ENCODE results near the gene SMYD3. TPM values are rescaled to one million over a fixed set of nuclear protein-coding genes. Genes with fewer than 3 reads are reported as not detected.
A peak's percentile ranks its signal among the peaks of the same experiment; 100 is the strongest.

SMYD3 gene
- total RNA-seq, 1 donor from 2014 or later: 31.9 TPM

DNA sequence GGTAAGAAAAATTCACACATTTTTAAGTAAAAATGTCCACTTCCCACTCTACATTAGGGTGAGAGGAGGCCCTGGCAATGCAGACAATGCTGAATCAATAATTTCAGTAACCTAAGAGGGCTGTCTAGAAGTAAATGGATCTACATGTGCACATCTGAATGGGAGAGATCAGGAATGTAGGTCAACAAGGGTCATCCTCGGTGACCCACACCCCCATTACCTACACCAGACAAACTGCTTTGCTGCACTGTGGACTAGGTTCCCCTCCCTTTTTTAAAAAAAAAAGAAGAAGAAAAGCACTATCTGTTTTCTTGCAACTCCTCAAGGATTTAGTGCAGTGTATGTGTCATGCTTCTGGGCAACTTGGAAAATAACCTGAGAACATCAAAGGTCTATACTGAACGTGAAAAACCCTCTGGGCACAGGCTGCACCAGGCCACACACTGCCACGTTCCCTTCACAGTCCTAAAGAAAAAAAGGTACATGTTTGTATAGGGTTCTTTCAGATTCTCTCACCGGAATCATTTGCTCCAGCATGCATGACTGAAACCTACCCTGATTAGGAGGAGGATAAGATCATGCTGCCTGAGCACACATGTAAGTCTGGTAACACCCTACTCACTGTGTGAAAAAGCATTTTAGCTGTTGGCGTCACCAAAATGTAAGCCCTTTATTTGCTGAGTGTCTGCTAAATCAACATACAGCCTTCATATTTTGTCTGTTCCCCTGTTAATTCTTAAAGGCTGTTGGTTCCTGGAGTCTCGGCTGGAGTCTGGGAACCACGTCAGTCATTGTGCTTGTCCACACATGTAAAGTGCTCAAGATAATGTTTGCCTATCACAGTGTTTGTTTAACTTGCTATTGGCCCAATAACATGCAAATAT is 341.0 kb downstream of the SMYD3 start:
- Mint-ChIP-seq H3K9me3 (ENCODE audit: low read depth) (no peaks in the 10 kb centered on the region), H3K27ac (peak overlapping the region; percentile 87), H3K36me3 (ENCODE audit: insufficient read depth) (peaks cover 1% of the 10 kb centered on the region), H3K27me3 (no peaks in the 10 kb centered on the region), H3K4me3 (ENCODE audit: low read depth) (no peak overlapping the region), H3K4me1 (ENCODE audit: low read depth) (peaks cover 22% of the 10 kb centered on the region)
- no peak for DNase-seq (ENCODE audit: low spot score, unreplicated experiment)
- TF ChIP-seq, protein P1, sequence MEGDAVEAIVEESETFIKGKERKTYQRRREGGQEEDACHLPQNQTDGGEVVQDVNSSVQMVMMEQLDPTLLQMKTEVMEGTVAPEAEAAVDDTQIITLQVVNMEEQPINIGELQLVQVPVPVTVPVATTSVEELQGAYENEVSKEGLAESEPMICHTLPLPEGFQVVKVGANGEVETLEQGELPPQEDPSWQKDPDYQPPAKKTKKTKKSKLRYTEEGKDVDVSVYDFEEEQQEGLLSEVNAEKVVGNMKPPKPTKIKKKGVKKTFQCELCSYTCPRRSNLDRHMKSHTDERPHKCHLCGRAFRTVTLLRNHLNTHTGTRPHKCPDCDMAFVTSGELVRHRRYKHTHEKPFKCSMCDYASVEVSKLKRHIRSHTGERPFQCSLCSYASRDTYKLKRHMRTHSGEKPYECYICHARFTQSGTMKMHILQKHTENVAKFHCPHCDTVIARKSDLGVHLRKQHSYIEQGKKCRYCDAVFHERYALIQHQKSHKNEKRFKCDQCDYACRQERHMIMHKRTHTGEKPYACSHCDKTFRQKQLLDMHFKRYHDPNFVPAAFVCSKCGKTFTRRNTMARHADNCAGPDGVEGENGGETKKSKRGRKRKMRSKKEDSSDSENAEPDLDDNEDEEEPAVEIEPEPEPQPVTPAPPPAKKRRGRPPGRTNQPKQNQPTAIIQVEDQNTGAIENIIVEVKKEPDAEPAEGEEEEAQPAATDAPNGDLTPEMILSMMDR (IDR thresholded peaks at IDR 0.05; ENCODE audit: unreplicated experiment): no peak

DNA sequence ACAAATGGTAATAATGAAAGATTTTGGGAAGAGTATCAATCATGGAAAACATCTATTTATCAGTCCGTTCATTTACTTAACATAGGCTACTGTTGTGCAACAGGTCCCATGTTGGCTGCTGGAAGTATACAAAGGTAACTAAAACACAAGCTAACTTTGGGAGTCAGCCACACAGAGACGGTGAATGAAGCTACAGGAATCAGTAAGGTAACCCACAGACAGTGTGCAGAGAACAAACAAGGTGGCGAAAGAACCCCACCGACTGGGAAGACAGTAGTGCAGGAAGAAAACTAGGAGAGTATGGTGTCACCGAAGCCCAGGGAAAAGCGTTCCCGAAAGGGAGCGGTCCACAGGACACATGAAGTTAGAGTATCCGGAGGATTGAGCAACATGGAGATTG is 342.3 kb downstream of the SMYD3 start:
- peaks cover 1% of the 10 kb centered on the region for H3K36me3 Mint-ChIP-seq (ENCODE audit: insufficient read depth)
- H3K27me3 Mint-ChIP-seq: no peaks in the 10 kb centered on the region
- no peak overlapping the region for H3K4me3 Mint-ChIP-seq (ENCODE audit: low read depth)
- no peaks in the 10 kb centered on the region for H3K9me3 Mint-ChIP-seq (ENCODE audit: low read depth)
- TF ChIP-seq, protein P1 (IDR thresholded peaks at IDR 0.05; ENCODE audit: unreplicated experiment): no peak
- no peak for DNase-seq (ENCODE audit: low spot score, unreplicated experiment)
- H3K4me1 Mint-ChIP-seq (ENCODE audit: low read depth): peaks cover 22% of the 10 kb centered on the region
- H3K27ac Mint-ChIP-seq: no peak overlapping the region

DNA sequence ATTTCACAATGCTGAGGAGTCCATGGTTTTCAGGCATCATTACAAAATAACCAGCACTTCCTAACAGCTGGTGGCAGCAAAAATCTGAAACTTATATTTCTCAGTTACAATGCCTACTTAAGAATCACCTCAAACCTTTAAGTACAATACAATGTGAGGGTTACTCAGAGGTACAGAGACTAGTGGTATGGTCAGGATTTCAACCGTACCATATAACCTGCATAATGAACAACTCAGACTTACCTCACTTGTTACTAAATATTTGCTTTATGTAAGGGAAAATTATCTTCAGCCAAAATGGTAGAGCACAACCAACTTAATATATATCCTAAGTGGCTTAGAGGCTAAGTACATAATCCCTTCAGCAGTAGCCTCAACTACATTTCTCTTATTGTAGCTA is 344.5 kb downstream of the SMYD3 start:
- Mint-ChIP-seq H3K27ac (no peak overlapping the region), H3K9me3 (ENCODE audit: low read depth) (no peaks in the 10 kb centered on the region), H3K27me3 (no peaks in the 10 kb centered on the region), H3K4me1 (ENCODE audit: low read depth) (peaks cover 17% of the 10 kb centered on the region), H3K36me3 (ENCODE audit: insufficient read depth) (no peaks in the 10 kb centered on the region), H3K4me3 (ENCODE audit: low read depth) (no peak overlapping the region)
- no peak for DNase-seq (ENCODE audit: low spot score, unreplicated experiment)
- TF ChIP-seq, protein P1 (IDR thresholded peaks at IDR 0.05; ENCODE audit: unreplicated experiment): no peak

DNA sequence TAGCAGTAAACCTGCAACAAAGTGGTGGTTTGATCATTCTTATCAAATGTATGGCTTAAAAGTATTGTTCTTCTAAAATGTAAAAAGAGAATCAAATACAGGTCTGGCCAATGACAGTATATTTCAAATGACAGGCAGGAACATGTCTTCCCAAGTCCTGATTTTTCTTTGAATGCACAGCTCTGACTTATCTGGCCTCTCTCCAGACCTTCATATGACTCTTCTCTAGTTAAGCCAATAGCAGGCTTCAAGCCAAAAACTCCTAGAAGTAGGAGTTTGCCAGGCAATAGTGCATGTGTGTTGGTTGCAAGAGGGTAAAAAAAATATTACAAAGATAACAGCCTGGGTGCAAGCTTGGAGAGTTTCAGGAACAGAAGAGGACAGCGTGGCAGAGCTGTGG is 345.5 kb downstream of the SMYD3 start:
- TF ChIP-seq, protein P1 (IDR thresholded peaks at IDR 0.05; ENCODE audit: unreplicated experiment): no peak
- Mint-ChIP-seq H3K27me3 (no peaks in the 10 kb centered on the region), H3K4me1 (ENCODE audit: low read depth) (peaks cover 15% of the 10 kb centered on the region), H3K4me3 (ENCODE audit: low read depth) (no peak overlapping the region), H3K36me3 (ENCODE audit: insufficient read depth) (no peaks in the 10 kb centered on the region), H3K27ac (no peak overlapping the region), H3K9me3 (ENCODE audit: low read depth) (no peaks in the 10 kb centered on the region)
- no peak for DNase-seq (ENCODE audit: low spot score, unreplicated experiment)

DNA sequence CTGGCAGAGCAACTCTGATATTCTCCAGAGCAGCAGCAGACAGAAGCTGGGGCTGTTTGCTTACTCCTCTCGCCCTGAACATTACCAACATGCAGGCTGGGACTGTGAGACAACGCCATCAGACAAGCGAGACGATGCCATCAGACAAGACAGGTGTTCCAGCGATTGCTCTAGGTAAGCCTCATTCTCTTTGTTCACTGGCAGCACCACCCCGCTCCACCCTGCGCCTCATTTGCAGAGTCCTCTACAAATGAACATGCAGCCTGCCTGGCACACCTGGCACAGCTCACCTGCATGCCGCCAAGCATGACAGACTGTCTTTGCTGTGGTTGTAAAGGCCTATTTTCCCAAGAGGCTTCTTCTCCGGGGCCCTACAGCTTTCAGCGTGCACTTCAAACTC is 346.2 kb downstream of the SMYD3 start:
- H3K27me3 Mint-ChIP-seq: no peaks in the 10 kb centered on the region
- H3K4me3 Mint-ChIP-seq (ENCODE audit: low read depth): no peak overlapping the region
- no peak overlapping the region for H3K27ac Mint-ChIP-seq
- peaks cover 8% of the 10 kb centered on the region for H3K4me1 Mint-ChIP-seq (ENCODE audit: low read depth)
- DNase-seq (ENCODE audit: low spot score, unreplicated experiment): no peak
- H3K36me3 Mint-ChIP-seq (ENCODE audit: insufficient read depth): no peaks in the 10 kb centered on the region
- no peaks in the 10 kb centered on the region for H3K9me3 Mint-ChIP-seq (ENCODE audit: low read depth)
- TF ChIP-seq, protein P1 (IDR thresholded peaks at IDR 0.05; ENCODE audit: unreplicated experiment): no peak

Measured in progenitor cell of endocrine pancreas (in vitro differentiated cells).